Adrenal gland (tissue), 5 donors: Measurements from ENCODE around the gene PLEKHG4B.

Experiments
- POLR2A ChIP-seq, 2 donors: fragments of 450-650 bp; IDR thresholded peaks; one replicate each; pipeline ENCODE4 v1.6.1; 2017; ENCODE audit warnings: antibody characterized with exemption in 2 of 2, mild to moderate bottlenecking in 2 of 2, moderate library complexity in 1 of 2
- TF ChIP-seq, protein P1 (sequence below), 6 experiments: fragments of 450-650 bp in 4 of 6; fragments of 200-600 bp in 2 of 6; sonication (generic) in 1 of 6; IDR thresholded peaks; 1 replicate in 5 of 6; 2 replicates in 1 of 6; pipeline versions ENCODE4 v1.5.1 to v1.8.0; 2016 to 2021; ENCODE audit warnings: antibody characterized with exemption in 6 of 6, mild to moderate bottlenecking in 2 of 6, moderate library complexity in 1 of 6
- donor health status: DM: no; HTN: no; CAD: no.

GRCh38 chr5:180286-180918 is 88.4 kb downstream of the PLEKHG4B start:
- TF ChIP-seq, protein P1, sequence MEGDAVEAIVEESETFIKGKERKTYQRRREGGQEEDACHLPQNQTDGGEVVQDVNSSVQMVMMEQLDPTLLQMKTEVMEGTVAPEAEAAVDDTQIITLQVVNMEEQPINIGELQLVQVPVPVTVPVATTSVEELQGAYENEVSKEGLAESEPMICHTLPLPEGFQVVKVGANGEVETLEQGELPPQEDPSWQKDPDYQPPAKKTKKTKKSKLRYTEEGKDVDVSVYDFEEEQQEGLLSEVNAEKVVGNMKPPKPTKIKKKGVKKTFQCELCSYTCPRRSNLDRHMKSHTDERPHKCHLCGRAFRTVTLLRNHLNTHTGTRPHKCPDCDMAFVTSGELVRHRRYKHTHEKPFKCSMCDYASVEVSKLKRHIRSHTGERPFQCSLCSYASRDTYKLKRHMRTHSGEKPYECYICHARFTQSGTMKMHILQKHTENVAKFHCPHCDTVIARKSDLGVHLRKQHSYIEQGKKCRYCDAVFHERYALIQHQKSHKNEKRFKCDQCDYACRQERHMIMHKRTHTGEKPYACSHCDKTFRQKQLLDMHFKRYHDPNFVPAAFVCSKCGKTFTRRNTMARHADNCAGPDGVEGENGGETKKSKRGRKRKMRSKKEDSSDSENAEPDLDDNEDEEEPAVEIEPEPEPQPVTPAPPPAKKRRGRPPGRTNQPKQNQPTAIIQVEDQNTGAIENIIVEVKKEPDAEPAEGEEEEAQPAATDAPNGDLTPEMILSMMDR (IDR thresholded peaks at IDR 0.05), result no peak
- TF ChIP-seq POLR2A (IDR thresholded peaks at IDR 0.05), result no peak
